GM12801 (cell line): ENCODE measurements around the gene MPRIP.

Experiments
- TF ChIP-seq, protein P1 (sequence below): IDR thresholded peaks from one replicate; pipeline ENCODE4 v1.5.1; 2011; ENCODE audit warnings: control low read depth; ENCODE audit not compliant: insufficient read length; ENCODE audit errors: extremely low read depth

MPRIP gene

DNA sequence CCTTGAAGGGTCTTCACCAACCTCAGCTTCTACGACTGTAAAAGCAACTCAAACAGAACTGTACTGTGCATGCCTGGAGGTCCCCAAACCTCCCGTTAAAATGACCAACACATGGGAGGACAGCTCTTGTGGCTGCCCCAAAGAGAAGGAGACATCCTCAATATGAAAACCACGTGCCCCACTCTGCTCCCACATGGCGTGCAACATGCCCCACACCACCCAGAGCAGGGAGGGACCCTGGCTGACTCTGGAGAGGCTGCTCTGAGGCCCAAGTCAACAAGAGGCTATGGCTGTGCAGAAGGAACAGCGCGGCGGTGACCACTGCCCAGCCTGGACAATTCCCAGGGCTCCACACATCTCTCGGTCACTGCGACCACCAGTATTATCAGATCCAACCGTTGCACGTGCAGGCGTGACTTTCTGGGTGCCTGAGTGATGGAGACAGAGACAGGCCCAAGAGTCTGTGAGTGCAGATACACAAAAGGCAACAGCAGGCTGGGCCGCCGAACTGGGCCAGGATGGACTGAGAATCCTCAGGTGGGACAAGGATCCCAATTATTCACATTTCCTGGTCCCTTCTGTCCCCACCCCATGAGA, 162.5 kb downstream of the MPRIP start:
- TF ChIP-seq, protein P1, sequence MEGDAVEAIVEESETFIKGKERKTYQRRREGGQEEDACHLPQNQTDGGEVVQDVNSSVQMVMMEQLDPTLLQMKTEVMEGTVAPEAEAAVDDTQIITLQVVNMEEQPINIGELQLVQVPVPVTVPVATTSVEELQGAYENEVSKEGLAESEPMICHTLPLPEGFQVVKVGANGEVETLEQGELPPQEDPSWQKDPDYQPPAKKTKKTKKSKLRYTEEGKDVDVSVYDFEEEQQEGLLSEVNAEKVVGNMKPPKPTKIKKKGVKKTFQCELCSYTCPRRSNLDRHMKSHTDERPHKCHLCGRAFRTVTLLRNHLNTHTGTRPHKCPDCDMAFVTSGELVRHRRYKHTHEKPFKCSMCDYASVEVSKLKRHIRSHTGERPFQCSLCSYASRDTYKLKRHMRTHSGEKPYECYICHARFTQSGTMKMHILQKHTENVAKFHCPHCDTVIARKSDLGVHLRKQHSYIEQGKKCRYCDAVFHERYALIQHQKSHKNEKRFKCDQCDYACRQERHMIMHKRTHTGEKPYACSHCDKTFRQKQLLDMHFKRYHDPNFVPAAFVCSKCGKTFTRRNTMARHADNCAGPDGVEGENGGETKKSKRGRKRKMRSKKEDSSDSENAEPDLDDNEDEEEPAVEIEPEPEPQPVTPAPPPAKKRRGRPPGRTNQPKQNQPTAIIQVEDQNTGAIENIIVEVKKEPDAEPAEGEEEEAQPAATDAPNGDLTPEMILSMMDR, result no peak

DNA sequence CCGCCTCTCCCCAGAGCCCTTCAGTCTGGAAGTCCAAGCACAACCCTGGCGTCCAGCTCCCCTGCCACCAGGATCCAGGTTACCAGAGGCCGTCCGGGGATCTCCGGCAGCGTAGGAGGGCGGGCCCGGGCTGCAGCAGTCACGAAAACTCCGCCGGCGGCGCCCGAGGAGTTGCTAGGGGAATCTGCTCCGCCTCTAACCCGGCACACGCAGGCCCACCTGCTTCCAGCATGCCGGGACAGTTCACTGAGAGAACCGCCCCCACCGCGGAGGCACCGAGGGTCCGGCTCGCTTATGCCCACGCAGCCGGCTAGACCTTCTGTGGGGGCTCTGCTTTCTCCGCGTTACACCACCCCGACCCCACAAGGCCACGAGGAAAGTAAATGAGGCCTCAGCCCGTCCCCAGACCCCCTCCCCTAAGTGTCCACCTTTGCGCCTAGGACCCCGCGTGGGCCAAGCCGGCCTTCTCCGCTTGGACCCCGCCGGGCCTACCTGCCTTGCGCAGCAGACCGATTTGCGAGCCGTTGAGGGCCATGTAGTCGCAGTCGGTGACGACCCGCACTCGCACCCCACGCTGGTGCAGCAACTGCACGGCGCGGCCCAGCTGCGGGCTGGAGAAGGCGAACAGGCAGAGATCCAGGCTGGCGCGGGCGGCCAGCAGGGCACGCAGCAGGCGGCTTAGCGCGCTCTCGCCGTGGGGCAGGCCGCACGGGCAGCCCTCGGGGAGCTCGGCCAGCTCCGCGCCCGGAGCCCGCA, 163.3 kb downstream of the MPRIP start:
- TF ChIP-seq, protein P1, result no peak

DNA sequence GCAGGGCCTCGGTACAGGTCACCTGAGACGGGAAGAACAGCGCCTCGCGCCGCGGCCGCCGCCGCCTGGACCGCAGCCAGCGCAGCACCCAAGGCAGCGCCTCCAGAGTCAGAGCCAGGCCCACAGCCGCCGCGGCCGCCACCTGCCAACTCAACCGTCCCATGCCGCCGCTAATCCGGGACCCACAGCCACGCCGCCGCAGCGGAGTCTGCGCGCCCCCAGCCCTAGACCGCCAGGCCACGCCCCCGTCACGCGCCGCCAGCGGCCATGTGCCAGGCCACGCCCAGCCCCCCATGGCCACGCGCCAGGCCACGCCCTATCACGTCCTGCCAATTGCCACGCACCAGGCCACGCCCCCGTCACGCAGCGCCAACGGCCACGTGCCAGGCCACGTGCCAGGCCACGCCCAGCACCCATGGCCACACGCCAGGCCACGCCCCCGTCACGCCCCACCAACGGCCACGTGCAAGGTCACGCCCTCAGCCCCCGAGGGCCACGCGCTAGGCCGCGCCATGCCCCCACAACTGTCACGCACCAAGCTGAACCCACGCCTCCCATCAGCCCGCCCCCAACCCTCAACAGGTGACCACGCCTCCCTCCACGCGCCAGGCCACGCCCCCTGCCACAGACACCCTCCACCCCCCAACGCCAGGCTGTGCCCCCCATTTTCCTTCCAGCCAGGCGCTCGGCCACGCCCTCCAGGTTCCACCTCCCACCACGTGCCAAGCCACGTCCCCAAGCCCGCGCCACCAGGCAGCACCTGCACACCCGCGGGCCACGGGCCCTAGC, 164.1 kb downstream of the MPRIP start, which contains the start of gene PLD6:
Gene PLD6, minus strand, starts transcription at position 210 of the 789 bp plus-strand sequence. Its CDS starts 47 bp downstream, at position 163.
- TF ChIP-seq, protein P1, result no peak

DNA sequence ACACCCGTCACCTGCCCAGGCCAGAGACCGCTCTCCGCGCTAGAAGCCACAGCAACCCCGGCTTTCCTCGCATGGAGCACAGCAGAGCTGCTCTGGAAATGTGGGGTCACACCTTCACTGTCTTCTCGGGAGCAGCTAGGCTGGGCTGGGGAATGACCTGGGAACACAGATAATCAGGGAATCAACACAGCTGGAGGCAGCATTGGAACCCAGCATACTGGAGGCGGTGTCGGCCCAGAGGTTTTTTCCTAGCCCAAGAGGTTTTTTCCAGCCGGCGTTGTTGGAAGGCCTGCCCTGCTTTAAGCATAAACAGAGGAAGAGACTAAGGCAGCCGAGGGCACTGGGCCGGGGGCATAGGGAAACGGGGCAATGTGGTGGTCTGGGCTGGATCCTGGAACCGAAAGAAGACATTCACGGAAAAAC, 164.7 kb downstream of the MPRIP start:
- TF ChIP-seq, protein P1, result no peak

DNA sequence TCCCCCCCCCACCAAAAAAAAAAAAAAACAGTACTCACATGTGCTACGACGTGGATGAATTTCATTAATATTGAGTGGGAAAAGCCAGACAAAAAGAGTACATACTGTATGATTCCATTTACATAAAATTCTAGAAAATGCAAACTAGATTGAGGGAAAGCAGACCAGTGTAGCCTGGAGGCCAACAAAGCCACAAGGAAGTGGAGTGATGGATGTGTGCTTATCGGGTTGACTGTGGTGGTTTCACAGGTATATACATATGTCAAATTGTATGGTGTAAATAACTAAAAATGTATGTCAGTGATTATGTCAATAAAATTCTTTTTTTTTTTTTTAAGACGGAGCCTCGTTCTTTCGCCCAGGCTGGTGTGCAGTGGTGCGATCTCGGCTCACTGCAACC, 165.7 kb downstream of the MPRIP start:
- TF ChIP-seq, protein P1, result no peak

DNA sequence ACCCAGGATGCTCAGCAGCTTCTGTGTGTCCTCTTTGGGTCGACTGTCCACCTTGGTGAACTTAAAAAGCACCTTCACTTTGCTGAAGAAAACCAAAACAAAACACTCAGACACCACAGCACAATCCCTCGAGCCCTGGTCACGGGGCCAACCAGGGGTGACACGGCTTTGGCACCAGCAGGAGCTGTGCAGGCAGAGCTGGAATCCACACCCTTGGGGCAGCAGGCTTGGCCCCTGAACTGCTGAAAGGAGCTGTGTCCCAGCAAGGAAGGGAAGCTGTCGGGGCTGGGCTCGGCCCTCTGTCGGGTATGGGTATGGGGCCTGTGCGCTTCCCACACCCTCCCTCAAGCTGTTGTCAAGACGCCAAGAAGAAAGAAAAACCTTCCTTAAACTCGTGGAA, 171.5 kb downstream of the MPRIP start:
- TF ChIP-seq, protein P1, result no peak
